Osteoblast (primary cell): ENCODE measurements around the gene ZFAND5. TPM values are rescaled to one million over a fixed set of nuclear protein-coding genes. Genes with fewer than 3 reads are reported as not detected.

Source experiments
- DNase-seq: peaks from one replicate; pipeline ENCODE4 v3.0.0; 2011; ENCODE audit warnings: low spot score, mixed read lengths; ENCODE audit not compliant: insufficient read length; ENCODE audit errors: missing footprints
- H2AFZ ChIP-seq: 2 replicates; pipeline ENCODE4 v1.6.0; 2011; ENCODE audit warnings: mild to moderate bottlenecking, low read length
- H3K27ac ChIP-seq: 2 replicates; pipeline ENCODE4 v1.5.1; 2011; ENCODE audit warnings: mild to moderate bottlenecking, low read depth, low read length, moderate library complexity
- H3K27me3 ChIP-seq: 2 replicates; pipeline ENCODE4 v1.6.0; 2012; ENCODE audit warnings: mild to moderate bottlenecking, control low read depth, inconsistent platforms, low read length, moderate library complexity; ENCODE audit not compliant: insufficient read depth
- H3K36me3 ChIP-seq: 2 replicates; pipeline ENCODE4 v1.5.1; 2011; ENCODE audit warnings: mild to moderate bottlenecking, low read length, control low read depth, moderate library complexity; ENCODE audit not compliant: insufficient read depth
- H3K4me1 ChIP-seq: 2 replicates; pipeline ENCODE4 v1.5.1; 2011; ENCODE audit warnings: mild to moderate bottlenecking, low read length, control low read depth, moderate library complexity; ENCODE audit not compliant: insufficient read depth
- H3K4me2 ChIP-seq: 2 replicates; pipeline ENCODE4 v1.6.0; 2011; ENCODE audit warnings: mild to moderate bottlenecking, low read length; ENCODE audit not compliant: insufficient read depth
- H3K4me3 ChIP-seq: fragments of 200-600 bp; sonication (generic); 3 replicates; pipeline ENCODE4 v1.5.1; 2012; ENCODE audit warnings: mild to moderate bottlenecking, low read length, inconsistent platforms; ENCODE audit not compliant: insufficient read depth
- H3K79me2 ChIP-seq: 2 replicates; pipeline ENCODE4 v1.6.0; 2012; ENCODE audit warnings: mild to moderate bottlenecking, low read length, control low read depth, inconsistent platforms; ENCODE audit not compliant: insufficient read depth
- H3K9me3 ChIP-seq: 2 replicates; pipeline ENCODE4 v1.5.1; 2011; ENCODE audit warnings: low read depth, low read length, control low read depth
- H4K20me1 ChIP-seq: 2 replicates; pipeline ENCODE4 v1.6.0; 2012; ENCODE audit warnings: mild to moderate bottlenecking, low read length, control low read depth; ENCODE audit not compliant: insufficient read depth
- total RNA-seq: library from RNA; depleted of rRNA; stranded (reverse); fragments of >200 nt; gene quantifications from 2 replicates; pipeline ENCODE4 v1.2.3, GENCODE V29; 2012
- TF ChIP-seq, protein P1 (sequence below): IDR thresholded peaks from 2 replicates; pipeline ENCODE4 v1.5.1; 2011; ENCODE audit warnings: mild to moderate bottlenecking, low read depth, low read length, moderate library complexity; ENCODE audit errors: extremely low read depth

The ZFAND5 gene
- total RNA-seq, 1 donor = 164 TPM

DNA sequence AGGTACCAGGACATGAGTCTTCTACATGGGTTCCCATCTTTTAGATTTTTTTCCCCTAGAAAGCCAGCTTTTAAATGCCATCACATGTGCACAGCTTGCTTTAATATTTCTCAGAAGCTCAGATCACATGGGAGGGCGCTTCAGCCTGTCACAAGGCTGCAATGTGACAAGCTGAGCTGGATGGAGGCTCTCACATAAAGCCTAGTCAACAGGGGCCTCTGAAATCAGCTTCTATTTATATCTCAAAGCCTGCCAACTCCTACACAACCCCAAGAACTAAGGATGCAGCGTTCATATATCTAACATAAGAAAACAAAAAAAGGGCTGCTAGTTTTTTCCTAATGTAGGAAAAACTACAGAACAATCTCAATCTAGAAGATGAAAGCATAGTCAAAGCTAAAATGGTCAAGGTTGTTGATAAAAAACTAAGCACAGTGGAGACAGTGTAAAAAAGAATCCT lies 2.3 kb downstream of the ZFAND5 start:
- peaks cover 71% of the 10 kb centered on the region for H3K79me2 ChIP-seq
- H4K20me1 ChIP-seq = peaks cover 59% of the 10 kb centered on the region
- DNase-seq = peak; percentile 93
- TF ChIP-seq, protein P1, sequence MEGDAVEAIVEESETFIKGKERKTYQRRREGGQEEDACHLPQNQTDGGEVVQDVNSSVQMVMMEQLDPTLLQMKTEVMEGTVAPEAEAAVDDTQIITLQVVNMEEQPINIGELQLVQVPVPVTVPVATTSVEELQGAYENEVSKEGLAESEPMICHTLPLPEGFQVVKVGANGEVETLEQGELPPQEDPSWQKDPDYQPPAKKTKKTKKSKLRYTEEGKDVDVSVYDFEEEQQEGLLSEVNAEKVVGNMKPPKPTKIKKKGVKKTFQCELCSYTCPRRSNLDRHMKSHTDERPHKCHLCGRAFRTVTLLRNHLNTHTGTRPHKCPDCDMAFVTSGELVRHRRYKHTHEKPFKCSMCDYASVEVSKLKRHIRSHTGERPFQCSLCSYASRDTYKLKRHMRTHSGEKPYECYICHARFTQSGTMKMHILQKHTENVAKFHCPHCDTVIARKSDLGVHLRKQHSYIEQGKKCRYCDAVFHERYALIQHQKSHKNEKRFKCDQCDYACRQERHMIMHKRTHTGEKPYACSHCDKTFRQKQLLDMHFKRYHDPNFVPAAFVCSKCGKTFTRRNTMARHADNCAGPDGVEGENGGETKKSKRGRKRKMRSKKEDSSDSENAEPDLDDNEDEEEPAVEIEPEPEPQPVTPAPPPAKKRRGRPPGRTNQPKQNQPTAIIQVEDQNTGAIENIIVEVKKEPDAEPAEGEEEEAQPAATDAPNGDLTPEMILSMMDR = no peak
- H3K27me3 ChIP-seq = no peaks in the 10 kb centered on the region
- peaks cover 41% of the 10 kb centered on the region for H3K4me1 ChIP-seq
- H3K4me3 ChIP-seq = peak overlapping the region; percentile 89
- H3K4me2 ChIP-seq = peak overlapping the region; percentile 92
- H3K36me3 ChIP-seq = peaks cover 45% of the 10 kb centered on the region
- H3K9me3 ChIP-seq = no peaks in the 10 kb centered on the region
- H3K27ac ChIP-seq = peak overlapping the region; percentile 100
- H2AFZ ChIP-seq = no peak overlapping the region

DNA sequence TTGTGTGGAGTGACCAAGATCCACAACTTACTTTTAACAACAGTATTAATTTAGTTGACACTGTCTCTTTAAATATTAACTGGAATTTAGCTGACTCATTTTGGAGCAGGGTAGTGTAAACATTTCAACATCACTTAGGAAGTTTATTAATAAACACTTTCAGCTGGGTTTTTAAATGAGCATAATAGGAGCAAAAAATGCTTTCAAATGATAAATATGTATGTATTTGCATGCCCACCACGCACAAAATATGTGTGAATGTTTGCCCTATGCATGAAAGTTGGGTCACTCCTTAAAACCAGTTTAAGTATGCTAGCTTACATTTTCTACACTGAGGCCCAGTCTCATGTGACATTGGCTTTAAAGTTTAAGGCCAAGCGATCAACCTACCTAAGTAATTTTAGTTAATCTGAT lies 2.9 kb downstream of the ZFAND5 start:
- H3K4me2 ChIP-seq = peak overlapping the region; percentile 92
- TF ChIP-seq, protein P1 = no peak
- H3K4me3 ChIP-seq = peak overlapping the region; percentile 89
- H4K20me1 ChIP-seq = peaks cover 65% of the 10 kb centered on the region
- H3K9me3 ChIP-seq = no peaks in the 10 kb centered on the region
- H3K27ac ChIP-seq = peak overlapping the region; percentile 100
- no peak for DNase-seq
- peaks cover 51% of the 10 kb centered on the region for H3K36me3 ChIP-seq
- no peak overlapping the region for H2AFZ ChIP-seq
- peaks cover 41% of the 10 kb centered on the region for H3K4me1 ChIP-seq
- no peaks in the 10 kb centered on the region for H3K27me3 ChIP-seq
- H3K79me2 ChIP-seq = peaks cover 77% of the 10 kb centered on the region

DNA sequence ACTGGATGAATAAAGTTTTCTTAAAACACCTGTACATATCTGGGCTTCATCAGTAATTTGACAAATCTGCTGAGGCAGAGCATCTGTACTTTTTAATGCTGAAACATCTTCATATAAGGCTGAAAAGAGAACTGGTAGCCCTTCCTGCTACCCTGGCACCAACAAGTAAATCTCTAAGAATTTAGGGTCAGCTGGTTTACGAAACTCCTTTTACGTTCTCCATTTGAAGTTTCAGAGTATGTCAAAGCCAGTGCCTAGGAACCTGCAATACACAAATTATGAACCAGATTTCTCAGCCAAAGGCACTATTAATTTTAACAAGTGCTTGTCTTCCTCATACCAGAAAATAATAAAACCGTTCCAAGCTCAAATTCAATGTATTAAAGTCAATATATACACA lies 3.8 kb downstream of the ZFAND5 start:
- TF ChIP-seq, protein P1 = no peak
- peaks cover 74% of the 10 kb centered on the region for H4K20me1 ChIP-seq
- DNase-seq = no peak
- peaks cover 85% of the 10 kb centered on the region for H3K79me2 ChIP-seq
- H2AFZ ChIP-seq = no peak overlapping the region
- peaks cover 60% of the 10 kb centered on the region for H3K36me3 ChIP-seq
- peak overlapping the region; percentile 89 for H3K4me3 ChIP-seq
- no peaks in the 10 kb centered on the region for H3K27me3 ChIP-seq
- no peaks in the 10 kb centered on the region for H3K9me3 ChIP-seq
- H3K4me2 ChIP-seq = peak overlapping the region; percentile 92
- H3K4me1 ChIP-seq = peaks cover 41% of the 10 kb centered on the region
- peak overlapping the region; percentile 100 for H3K27ac ChIP-seq

DNA sequence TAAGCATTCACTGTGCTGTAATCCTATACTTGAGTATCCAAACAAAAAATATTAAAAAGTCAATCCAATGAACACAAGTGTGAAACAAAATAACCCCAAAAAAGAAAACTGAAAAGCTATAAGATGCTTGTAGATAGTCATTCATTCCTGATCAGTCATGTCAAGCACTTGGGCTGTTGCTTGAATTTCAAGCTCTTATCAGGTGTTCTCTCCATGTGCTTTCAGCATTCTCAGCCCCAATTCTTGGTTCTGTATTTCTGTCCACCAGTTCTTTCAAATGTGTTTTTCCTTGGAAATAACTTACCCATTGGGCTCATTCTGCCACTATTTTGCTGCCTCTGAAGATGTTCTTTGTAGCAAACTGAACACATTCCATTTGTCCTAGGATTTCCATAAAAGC lies 4.7 kb downstream of the ZFAND5 start:
- no peak for DNase-seq
- Histone ChIP-seq H4K20me1 (peaks cover 79% of the 10 kb centered on the region), H3K79me2 (peaks cover 88% of the 10 kb centered on the region), H3K36me3 (peaks cover 69% of the 10 kb centered on the region), H3K4me2 (peak overlapping the region; percentile 92), H3K9me3 (no peaks in the 10 kb centered on the region), H3K27me3 (no peaks in the 10 kb centered on the region), H2AFZ (no peak overlapping the region), H3K4me3 (peak overlapping the region; percentile 32), H3K4me1 (peaks cover 36% of the 10 kb centered on the region), H3K27ac (no peak overlapping the region)
- TF ChIP-seq, protein P1 = no peak
